Activated naive CD8-positive, alpha-beta T cell treated with anti-CD3 and anti-CD28 coated beads, Interleukin-2, amount 50 U/mL, for 24 hours (primary cell): ENCODE results near the gene SIGLEC5.
"Not testable (repeated sequence)": the region's sequence is repeated elsewhere in the genome, so short reads cannot be mapped to it uniquely, and the experiment has no call there.

Experiments used
- ATAC-seq: fragments of 150-1000 bp; cut with Tn5 transposase; one replicate; pipeline ENCODE4 v1.10.0; 2021
- DNase-seq: peaks from one replicate; pipeline ENCODE4 v3.0.0; 2021
- H3K27ac Mint-ChIP-seq: one replicate; pipeline ENCODE4 v1.8.0; 2021; ENCODE audit warnings: mild to moderate bottlenecking, mixed read lengths
- H3K27me3 Mint-ChIP-seq: one replicate; pipeline ENCODE4 v1.8.0; 2021; ENCODE audit warnings: mixed read lengths
- H3K36me3 Mint-ChIP-seq: one replicate; pipeline ENCODE4 v1.8.0; 2021; ENCODE audit warnings: low read depth, mixed read lengths
- H3K4me1 Mint-ChIP-seq: one replicate; pipeline ENCODE4 v1.8.0; 2021; ENCODE audit warnings: mixed read lengths
- H3K4me3 Mint-ChIP-seq: one replicate; pipeline ENCODE4 v1.8.0; 2021; ENCODE audit warnings: mild to moderate bottlenecking, moderate library complexity, mixed read lengths
- H3K9me3 Mint-ChIP-seq: one replicate; pipeline ENCODE4 v1.8.0; 2021; ENCODE audit warnings: mixed read lengths

SIGLEC5 gene, protein sequence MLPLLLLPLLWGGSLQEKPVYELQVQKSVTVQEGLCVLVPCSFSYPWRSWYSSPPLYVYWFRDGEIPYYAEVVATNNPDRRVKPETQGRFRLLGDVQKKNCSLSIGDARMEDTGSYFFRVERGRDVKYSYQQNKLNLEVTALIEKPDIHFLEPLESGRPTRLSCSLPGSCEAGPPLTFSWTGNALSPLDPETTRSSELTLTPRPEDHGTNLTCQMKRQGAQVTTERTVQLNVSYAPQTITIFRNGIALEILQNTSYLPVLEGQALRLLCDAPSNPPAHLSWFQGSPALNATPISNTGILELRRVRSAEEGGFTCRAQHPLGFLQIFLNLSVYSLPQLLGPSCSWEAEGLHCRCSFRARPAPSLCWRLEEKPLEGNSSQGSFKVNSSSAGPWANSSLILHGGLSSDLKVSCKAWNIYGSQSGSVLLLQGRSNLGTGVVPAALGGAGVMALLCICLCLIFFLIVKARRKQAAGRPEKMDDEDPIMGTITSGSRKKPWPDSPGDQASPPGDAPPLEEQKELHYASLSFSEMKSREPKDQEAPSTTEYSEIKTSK

GRCh38 chr19:51630315-51630714, at the start of gene SIGLEC5:
SIGLEC5 (minus strand) TSS chr19:51630401; CDS start chr19:51630335, 66 bp downstream.
- H3K27me3 Mint-ChIP-seq, result peaks cover 16% of the 10 kb centered on the region
- H3K36me3 Mint-ChIP-seq, ATAC-seq, H3K4me1 Mint-ChIP-seq, DNase-seq, H3K4me3 Mint-ChIP-seq, H3K9me3 Mint-ChIP-seq, H3K27ac Mint-ChIP-seq: not testable (repeated sequence)

GRCh38 chr19:51676566-51677083, 46.4 kb upstream of the SIGLEC5 start:
- peaks cover 3% of the 10 kb centered on the region for H3K36me3 Mint-ChIP-seq
- H3K4me1 Mint-ChIP-seq, result peaks cover 21% of the 10 kb centered on the region
- DNase-seq (no peak), ATAC-seq (peak; percentile 79)
- H3K9me3 Mint-ChIP-seq, result peaks cover 19% of the 10 kb centered on the region
- H3K4me3 Mint-ChIP-seq, result peak overlapping the region; percentile 53
- H3K27ac Mint-ChIP-seq, result peak overlapping the region; percentile 69
- H3K27me3 Mint-ChIP-seq, result peaks cover 8% of the 10 kb centered on the region

GRCh38 chr19:51675911-51676565, 45.8 kb upstream of the SIGLEC5 start:
- ATAC-seq, result not testable (repeated sequence)

DNA sequence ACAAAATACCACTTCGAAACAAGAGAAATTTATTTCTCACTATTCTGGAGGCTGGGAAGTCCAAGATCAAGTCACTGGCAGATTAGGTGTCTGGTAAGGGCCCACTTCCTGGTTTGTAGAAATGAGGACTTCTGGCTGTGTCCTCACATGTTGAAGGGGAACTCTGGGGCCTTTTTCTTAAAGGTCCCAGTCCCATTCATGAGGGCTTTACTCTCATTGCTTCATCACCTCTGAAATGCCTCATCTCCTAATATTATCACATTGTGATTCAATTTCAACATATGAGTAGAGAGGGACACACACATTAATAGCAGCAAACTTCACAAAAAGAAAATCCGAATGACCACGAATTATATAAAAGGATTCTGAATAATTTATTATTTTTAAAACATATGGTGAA, 38.0 kb upstream of the SIGLEC5 start:
- no peak overlapping the region for H3K4me3 Mint-ChIP-seq
- peaks cover 25% of the 10 kb centered on the region for H3K27me3 Mint-ChIP-seq
- H3K4me1 Mint-ChIP-seq, result peaks cover 20% of the 10 kb centered on the region
- no peak overlapping the region for H3K27ac Mint-ChIP-seq
- ATAC-seq (no peak), DNase-seq (no peak)
- no peaks in the 10 kb centered on the region for H3K36me3 Mint-ChIP-seq
- peaks cover 7% of the 10 kb centered on the region for H3K9me3 Mint-ChIP-seq

More at GRCh38 chr19:51675911-51676565, 45.8 kb upstream of the SIGLEC5 start:
- Mint-ChIP-seq H3K4me3 (peak overlapping the region; percentile 53), H3K4me1 (peaks cover 21% of the 10 kb centered on the region), H3K27ac (peak overlapping the region; percentile 69), H3K9me3 (peaks cover 19% of the 10 kb centered on the region), H3K27me3 (peaks cover 11% of the 10 kb centered on the region)
- not testable (repeated sequence) for H3K36me3 Mint-ChIP-seq, DNase-seq

GRCh38 chr19:51664997-51665396, 34.8 kb upstream of the SIGLEC5 start:
- Mint-ChIP-seq H3K27me3 (peaks cover 36% of the 10 kb centered on the region), H3K4me3 (no peak overlapping the region), H3K4me1 (peaks cover 20% of the 10 kb centered on the region), H3K9me3 (peaks cover 3% of the 10 kb centered on the region), H3K27ac (no peak overlapping the region), H3K36me3 (no peaks in the 10 kb centered on the region)
- ATAC-seq (no peak), DNase-seq (no peak)

DNA sequence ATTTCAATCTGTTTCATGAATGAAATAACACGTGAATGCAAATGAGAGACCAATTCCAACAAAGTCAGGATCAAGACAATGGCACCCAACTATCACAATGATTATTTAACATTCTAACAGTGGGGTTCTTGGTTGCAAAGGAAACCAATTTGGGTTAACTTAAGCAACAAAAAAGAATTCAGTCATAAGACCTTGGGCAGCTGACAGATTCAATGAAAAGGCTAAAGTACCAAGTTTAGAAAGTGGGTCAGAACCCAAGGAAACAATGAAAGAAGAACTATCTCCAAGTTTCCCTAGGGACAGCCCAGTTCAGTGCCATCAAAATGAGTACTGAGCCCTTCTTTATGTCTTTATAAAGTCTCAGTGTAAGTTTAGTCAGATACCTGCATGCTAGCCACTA, 33.9 kb upstream of the SIGLEC5 start:
- Mint-ChIP-seq H3K4me1 (peaks cover 12% of the 10 kb centered on the region), H3K4me3 (no peak overlapping the region), H3K36me3 (no peaks in the 10 kb centered on the region), H3K27ac (no peak overlapping the region), H3K9me3 (peaks cover 3% of the 10 kb centered on the region), H3K27me3 (peaks cover 38% of the 10 kb centered on the region)
- ATAC-seq (no peak), DNase-seq (no peak)

DNA sequence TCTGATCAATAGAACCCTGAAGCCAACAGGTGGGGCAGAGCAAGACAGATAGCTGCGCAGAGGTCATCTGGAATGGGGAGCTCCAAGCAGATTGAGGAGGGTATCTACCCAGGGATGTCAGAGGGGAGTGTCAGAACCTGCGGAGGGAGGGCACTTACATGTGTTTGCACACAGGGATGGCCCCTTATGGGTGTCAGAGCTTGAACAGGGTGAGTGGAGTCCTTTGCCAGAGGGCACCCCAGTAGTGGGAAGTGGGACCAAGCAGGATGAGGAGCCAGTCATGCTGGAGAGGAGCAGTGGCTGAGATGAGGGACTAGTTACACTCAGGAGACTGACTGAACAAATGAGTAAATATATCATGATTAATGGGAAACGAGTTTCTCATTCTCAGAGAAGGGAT, 33.4 kb upstream of the SIGLEC5 start:
- Mint-ChIP-seq H3K27me3 (peaks cover 38% of the 10 kb centered on the region), H3K27ac (no peak overlapping the region)

DNA sequence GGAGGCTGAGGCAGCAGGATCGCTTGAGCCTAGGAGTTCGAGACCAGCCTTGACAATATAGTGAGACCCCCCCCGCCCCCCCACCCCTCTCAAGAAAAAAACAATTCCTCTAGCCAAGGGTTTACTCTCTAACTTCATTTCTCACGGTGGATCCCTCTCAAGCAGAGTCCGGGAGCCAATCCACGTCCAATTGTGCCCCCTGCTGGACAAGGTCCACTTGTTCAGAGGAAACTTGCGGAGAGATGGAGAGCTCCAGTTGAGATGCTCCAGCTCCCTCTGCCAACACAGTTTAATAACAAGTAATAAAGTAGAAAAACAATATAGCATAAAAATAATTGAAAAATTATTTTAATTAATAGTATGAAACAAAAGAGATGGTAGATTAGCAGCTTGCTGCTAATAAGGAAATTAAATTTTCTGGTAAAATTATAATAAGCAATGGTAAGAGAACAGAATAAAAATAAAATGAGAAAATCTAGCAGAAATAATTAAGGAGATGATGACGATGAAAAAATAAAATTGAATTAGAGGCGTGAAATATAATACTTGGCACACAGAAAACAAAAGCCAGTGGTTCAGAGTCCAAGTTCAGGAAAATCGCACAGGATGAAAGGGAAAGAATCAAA, 30.9 kb upstream of the SIGLEC5 start:
- Mint-ChIP-seq H3K27me3 (peaks cover 39% of the 10 kb centered on the region), H3K36me3 (no peaks in the 10 kb centered on the region), H3K9me3 (peaks cover 3% of the 10 kb centered on the region), H3K27ac (no peak overlapping the region), H3K4me3 (no peak overlapping the region), H3K4me1 (peaks cover 5% of the 10 kb centered on the region)
- ATAC-seq (no peak), DNase-seq (peak; percentile 72)

More for the DNA sequence above, 33.4 kb upstream of the SIGLEC5 start:
- ATAC-seq, result no peak
- H3K4me1 Mint-ChIP-seq, result peaks cover 7% of the 10 kb centered on the region
- no peak for DNase-seq
- H3K9me3 Mint-ChIP-seq, result peaks cover 3% of the 10 kb centered on the region
- no peak overlapping the region for H3K4me3 Mint-ChIP-seq
- H3K36me3 Mint-ChIP-seq, result no peaks in the 10 kb centered on the region

GRCh38 chr19:51654783-51655182, 24.6 kb upstream of the SIGLEC5 start:
- H3K4me1 Mint-ChIP-seq, result peaks cover 5% of the 10 kb centered on the region
- DNase-seq (no peak), ATAC-seq (no peak)
- no peaks in the 10 kb centered on the region for H3K36me3 Mint-ChIP-seq
- H3K9me3 Mint-ChIP-seq, result no peaks in the 10 kb centered on the region
- no peak overlapping the region for H3K4me3 Mint-ChIP-seq
- no peak overlapping the region for H3K27ac Mint-ChIP-seq
- H3K27me3 Mint-ChIP-seq, result peaks cover 27% of the 10 kb centered on the region

- H3K27ac Mint-ChIP-seq, result no peak overlapping the region
- DNase-seq (no peak), ATAC-seq (no peak)
- no peak overlapping the region for H3K4me3 Mint-ChIP-seq
- peaks cover 28% of the 10 kb centered on the region for H3K27me3 Mint-ChIP-seq
- H3K4me1 Mint-ChIP-seq, result peaks cover 5% of the 10 kb centered on the region
- H3K9me3 Mint-ChIP-seq, result no peaks in the 10 kb centered on the region
- H3K36me3 Mint-ChIP-seq, result no peaks in the 10 kb centered on the region
Measured at GRCh38 chr19:51653162-51653561, 23.0 kb upstream of the SIGLEC5 start.

DNA sequence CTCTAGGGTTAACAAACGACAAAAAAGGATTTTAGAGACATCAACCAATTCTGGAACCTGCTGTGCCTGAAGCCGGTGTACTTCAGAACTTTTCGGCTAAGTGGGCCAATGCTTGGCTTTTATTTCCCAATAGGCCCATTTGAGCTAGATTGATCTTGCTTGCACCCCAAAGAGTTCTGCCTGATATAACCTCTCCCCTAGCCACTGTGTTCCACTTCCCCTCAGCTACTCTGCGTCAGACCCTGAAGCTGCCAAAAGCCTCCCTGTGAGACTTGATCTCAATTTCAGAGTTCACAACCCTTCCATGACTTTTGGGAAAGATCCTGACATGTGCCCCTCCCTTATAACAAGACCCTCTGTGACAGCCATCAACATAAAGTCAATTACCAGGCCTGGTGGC, 22.1 kb upstream of the SIGLEC5 start:
- Mint-ChIP-seq H3K4me1 (peaks cover 5% of the 10 kb centered on the region), H3K9me3 (no peaks in the 10 kb centered on the region), H3K27me3 (peaks cover 28% of the 10 kb centered on the region), H3K27ac (no peak overlapping the region), H3K4me3 (no peak overlapping the region), H3K36me3 (no peaks in the 10 kb centered on the region)
- ATAC-seq, result no peak
- no peak for DNase-seq

DNA sequence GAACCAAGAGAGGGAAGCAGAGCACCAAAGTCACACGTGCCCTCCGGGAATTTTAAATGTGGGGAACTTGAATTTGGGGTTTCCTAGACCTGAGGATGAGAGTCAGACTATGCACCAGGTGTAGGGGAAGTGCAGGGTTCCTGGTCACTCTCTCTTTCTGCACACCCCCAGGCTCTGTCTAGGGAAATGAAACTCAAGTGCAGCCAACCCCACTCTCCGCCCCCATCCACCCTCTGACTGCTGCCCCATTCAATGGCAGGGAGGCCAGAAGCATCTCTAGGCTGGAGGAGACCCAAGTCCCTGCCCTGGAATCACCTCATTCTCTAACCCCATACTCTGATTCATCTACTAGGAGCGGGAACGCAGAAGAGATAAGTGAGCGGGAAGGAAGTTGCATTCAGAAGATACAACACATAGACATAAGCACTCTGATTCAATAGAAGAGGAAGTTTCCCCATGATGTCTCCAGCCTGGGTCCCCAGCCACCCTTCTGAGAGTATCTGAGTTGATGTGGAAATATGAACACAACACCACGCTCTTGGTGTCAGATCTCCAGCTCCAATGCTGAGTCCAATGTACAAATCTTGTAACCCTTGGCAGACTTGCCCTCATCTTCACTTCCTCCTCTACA, 21.1 kb upstream of the SIGLEC5 start:
- Mint-ChIP-seq H3K27me3 (peaks cover 22% of the 10 kb centered on the region), H3K4me1 (no peaks in the 10 kb centered on the region)

DNA sequence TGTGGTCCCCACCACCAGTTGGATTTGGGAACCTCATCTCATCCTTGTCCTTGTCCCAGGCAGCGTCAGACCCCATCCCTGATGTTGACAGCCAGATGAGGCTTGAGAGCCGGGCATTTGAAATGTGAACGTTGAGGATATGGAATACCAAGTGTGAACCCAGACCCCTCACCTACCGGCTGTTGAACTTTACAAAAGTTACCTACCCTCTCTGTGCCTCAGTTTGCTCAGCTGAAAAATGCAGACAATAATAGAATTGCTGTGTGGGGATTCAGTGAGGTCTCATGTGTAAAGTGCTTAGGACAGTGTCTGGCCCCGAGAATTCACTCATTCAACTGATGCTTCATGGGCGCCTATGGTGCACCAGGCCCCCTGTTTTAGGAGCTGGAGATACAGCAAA, 17.1 kb upstream of the SIGLEC5 start:
- DNase-seq (no peak), ATAC-seq (no peak)
- no peaks in the 10 kb centered on the region for H3K9me3 Mint-ChIP-seq
- H3K4me1 Mint-ChIP-seq, result no peaks in the 10 kb centered on the region
- H3K4me3 Mint-ChIP-seq, result no peak overlapping the region
- no peak overlapping the region for H3K27ac Mint-ChIP-seq
- peaks cover 10% of the 10 kb centered on the region for H3K27me3 Mint-ChIP-seq
- no peaks in the 10 kb centered on the region for H3K36me3 Mint-ChIP-seq

More for the DNA sequence above, 21.1 kb upstream of the SIGLEC5 start:
- H3K36me3 Mint-ChIP-seq, result no peaks in the 10 kb centered on the region
- ATAC-seq (no peak), DNase-seq (no peak)
- H3K27ac Mint-ChIP-seq, result no peak overlapping the region
- no peaks in the 10 kb centered on the region for H3K9me3 Mint-ChIP-seq
- no peak overlapping the region for H3K4me3 Mint-ChIP-seq

- peaks cover 10% of the 10 kb centered on the region for H3K27me3 Mint-ChIP-seq
- H3K4me1 Mint-ChIP-seq, result not testable (repeated sequence)
Measured at GRCh38 chr19:51646730-51647129, 16.5 kb upstream of the SIGLEC5 start, which contains the start of gene SIGLEC14. SIGLEC14 (minus strand) TSS chr19:51646825; CDS start chr19:51646759, 66 bp downstream.

More at GRCh38 chr19:51646730-51647129, 16.5 kb upstream of the SIGLEC5 start, which contains the start of gene SIGLEC14:
- not testable (repeated sequence) for H3K4me3 Mint-ChIP-seq, ATAC-seq, H3K27ac Mint-ChIP-seq, H3K36me3 Mint-ChIP-seq, H3K9me3 Mint-ChIP-seq, DNase-seq
